Tibial nerve (tissue), 3 donors: Measurements from ENCODE around the gene C1QA.

ENCODE experiments used
- POLR2A ChIP-seq, 2 donors: fragments of 450-650 bp; IDR thresholded peaks; one replicate each; pipeline ENCODE4 v1.6.1; 2017; ENCODE audit warnings: antibody characterized with exemption in 2 of 2, mild to moderate bottlenecking in 2 of 2, moderate library complexity in 2 of 2
- TF ChIP-seq, protein P1 (sequence below), 5 experiments: fragments of 200-600 bp in 3 of 5; fragments of 450-650 bp in 2 of 5; sonication (generic) in 3 of 5; IDR thresholded peaks; one replicate each; pipeline ENCODE4 v1.5.1; 2016 to 2019; ENCODE audit warnings: antibody characterized with exemption in 5 of 5, mild to moderate bottlenecking in 3 of 5, moderate library complexity in 2 of 5

DNA sequence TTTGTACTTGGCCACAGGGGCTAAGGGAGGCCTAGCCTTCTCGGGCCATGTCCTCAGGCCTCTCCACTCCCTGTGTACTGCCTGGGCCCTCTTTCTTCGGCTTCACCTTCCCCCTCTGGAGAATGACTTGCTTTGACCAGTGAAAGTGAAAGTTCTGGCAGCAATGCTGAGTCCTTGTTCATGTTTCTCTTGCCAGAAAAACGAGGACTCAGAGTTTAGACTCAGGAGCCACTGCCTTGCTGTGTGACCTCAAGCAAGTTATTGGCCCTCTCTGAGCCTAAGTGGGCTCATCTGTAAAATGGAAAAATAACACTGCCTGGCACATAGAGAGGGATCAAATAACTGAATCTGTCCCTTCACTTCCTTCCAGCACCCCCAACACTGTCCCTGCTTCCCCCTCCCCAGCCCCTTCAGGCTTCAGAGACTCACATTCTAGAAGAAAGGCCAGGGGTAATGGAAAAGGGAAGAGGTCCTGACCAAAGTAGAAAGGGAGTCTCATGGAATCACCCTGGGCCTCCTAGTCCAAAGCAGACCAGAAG is 1.5 kb downstream of the C1QA start:
- TF ChIP-seq, protein P1, sequence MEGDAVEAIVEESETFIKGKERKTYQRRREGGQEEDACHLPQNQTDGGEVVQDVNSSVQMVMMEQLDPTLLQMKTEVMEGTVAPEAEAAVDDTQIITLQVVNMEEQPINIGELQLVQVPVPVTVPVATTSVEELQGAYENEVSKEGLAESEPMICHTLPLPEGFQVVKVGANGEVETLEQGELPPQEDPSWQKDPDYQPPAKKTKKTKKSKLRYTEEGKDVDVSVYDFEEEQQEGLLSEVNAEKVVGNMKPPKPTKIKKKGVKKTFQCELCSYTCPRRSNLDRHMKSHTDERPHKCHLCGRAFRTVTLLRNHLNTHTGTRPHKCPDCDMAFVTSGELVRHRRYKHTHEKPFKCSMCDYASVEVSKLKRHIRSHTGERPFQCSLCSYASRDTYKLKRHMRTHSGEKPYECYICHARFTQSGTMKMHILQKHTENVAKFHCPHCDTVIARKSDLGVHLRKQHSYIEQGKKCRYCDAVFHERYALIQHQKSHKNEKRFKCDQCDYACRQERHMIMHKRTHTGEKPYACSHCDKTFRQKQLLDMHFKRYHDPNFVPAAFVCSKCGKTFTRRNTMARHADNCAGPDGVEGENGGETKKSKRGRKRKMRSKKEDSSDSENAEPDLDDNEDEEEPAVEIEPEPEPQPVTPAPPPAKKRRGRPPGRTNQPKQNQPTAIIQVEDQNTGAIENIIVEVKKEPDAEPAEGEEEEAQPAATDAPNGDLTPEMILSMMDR (IDR thresholded peaks at IDR 0.05) = no peak
- TF ChIP-seq POLR2A (IDR thresholded peaks at IDR 0.05) = no peak
